ENCODE data around the gene POLL.
"Not testable (repeated sequence)": the region's sequence is repeated elsewhere in the genome, so short reads cannot be mapped to it uniquely, and the experiment has no call there.

The POLL gene

DNA sequence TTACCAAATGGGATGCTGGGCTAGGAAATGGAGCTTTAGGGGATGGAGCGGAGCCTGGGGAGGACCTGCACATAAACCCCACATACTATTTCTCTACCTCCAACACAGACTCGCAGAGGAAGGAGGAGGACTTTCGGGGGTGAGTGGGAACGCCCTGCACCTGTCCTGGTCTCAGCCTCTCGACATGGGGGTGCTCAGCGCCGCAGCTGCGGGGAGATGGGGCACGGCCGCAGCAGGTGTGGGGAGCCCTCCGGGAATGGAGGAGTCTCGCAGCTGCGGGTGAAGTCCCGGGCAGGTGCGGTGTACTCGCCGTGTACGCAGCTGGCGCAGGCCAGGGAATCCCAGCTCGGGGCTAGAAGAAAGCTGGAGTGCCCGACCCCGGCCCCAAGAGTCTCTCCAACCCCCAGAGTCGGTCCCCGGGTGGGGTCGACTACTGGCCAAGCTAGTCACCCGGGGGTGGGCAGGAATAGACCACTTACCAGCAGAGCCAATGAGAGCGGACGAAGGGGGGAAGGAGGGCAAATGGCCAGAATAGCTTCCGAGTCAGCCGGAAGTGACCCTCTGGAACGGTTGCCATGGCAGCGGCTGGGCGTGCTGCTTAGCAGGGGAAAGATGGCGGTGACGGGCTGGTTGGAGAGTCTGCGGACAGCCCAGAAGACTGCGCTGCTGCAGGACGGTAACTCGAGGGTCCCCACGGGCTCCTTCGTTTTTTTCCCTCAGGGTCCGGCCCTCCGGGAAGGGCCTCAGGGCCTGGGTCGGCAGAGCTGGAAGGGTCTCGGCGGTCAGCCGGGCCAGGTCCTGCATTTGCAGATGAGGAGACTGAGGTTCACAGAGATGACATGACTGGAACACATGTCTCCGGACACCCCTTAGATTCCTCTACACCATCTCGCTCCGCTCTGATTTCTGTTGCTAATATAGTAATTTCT, at the start of gene POLL, which contains the start of gene DPCD:
TSS of gene POLL (minus strand) at position 533 of the 929 bp plus-strand sequence. CDS start 897 bp downstream, outside the sequence.
TSS of gene DPCD (plus strand) at position 597 of the 929 bp plus-strand sequence. CDS start at position 613, 16 bp downstream.
- peaks cover 17 to 21% of the 10 kb centered on the region in 2 donors for H3K36me3 Mint-ChIP-seq
- peak within 1 kb of the TSS; percentile 96 to 99 for H3K4me3 Mint-ChIP-seq
- DNase-seq (peak; percentile 89), ATAC-seq (replicated peaks) (peak; percentile 99)
- peak within 1 kb of the TSS; percentile 92 for H3K27ac Mint-ChIP-seq
- no peaks in the 10 kb centered on the region for H3K27me3 Mint-ChIP-seq
- H3K4me1 Mint-ChIP-seq, result peaks cover 16 to 42% of the 10 kb centered on the region in 2 donors
- H3K9me3 Mint-ChIP-seq, result no peaks in the 10 kb centered on the region

DNA sequence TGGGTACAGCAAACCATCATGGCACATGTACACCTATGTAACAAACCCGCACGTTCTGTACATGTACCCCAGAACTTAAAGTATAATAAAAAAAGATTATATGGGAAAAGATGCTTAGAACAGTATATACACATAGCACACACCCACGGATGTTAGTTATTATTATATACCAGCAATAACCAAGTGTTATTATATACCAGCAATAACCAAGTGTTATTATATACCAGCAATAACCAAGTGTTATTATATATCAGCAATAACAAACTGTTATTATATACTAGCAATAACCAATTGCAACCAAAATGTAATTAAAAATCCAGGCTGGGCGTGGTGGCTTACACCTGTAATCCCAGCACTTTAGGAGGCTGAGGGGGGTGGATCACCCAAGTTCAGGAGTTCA, 45.5 kb upstream of the POLL start:
- DNase-seq; H3K9me3 Mint-ChIP-seq; H3K27me3 Mint-ChIP-seq; H3K4me3 Mint-ChIP-seq; H3K27ac Mint-ChIP-seq; H3K4me1 Mint-ChIP-seq; ATAC-seq (replicated peaks): not testable (repeated sequence)
- H3K36me3 Mint-ChIP-seq, result peaks cover 26 to 43% of the 10 kb centered on the region in 2 donors

DNA sequence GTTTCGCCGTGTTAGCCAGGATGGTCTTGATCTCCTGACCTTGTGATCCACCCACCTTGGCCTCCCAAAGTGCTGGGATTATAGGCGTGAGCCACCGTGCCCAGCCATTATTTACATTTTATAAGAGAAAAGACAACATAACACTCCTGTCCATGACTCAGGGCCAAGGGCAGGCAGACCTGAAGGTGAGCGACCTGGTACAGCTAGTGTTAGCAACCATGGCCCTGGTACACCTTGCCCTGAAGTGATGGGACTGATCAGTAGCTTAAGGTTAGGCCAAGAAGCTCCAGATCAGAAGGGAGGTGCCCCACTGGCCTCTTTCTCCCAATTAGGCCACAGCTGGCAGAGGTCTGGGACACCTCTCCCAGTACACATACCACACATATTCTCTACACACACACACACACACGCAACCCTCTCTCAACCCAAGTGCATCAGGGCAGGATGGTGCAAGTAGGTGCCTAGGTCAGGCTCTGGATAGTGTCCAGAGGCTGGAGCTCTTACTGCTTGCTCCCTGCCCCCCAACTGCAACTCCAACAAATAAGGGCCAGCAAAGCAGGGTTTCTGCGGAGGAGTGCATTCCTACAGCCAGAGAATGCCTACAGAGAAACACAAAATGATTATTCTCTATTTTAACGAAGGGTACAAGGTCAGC, 43.9 kb upstream of the POLL start:
- DNase-seq, result no peak
- ATAC-seq (replicated peaks), result no peak
- H3K27ac Mint-ChIP-seq, result peak overlapping the region; percentile 14
- peaks cover 16 to 48% of the 10 kb centered on the region in 2 donors for H3K36me3 Mint-ChIP-seq
- no peaks in the 10 kb centered on the region for H3K9me3 Mint-ChIP-seq
- H3K4me1 Mint-ChIP-seq, result peaks cover 5 to 10% of the 10 kb centered on the region in 2 donors
- no peak overlapping the region for H3K4me3 Mint-ChIP-seq
- H3K27me3 Mint-ChIP-seq, result no peaks in the 10 kb centered on the region

DNA sequence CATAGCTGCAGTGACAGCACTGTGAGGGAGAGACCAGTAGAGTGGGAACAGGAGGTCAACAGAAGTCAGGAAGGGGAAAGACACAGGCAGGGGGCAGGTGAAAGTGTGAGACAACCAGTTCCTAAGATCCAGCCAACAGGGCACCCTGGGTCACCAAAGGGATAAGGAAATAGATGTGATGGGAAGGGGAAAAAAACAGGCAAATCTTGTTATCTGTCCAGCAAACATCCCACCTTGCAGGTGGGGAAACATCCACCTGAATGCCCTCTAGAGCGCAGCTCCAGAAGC, 42.5 kb upstream of the POLL start:
- Mint-ChIP-seq H3K9me3 (no peaks in the 10 kb centered on the region), H3K4me1 (peaks cover 8 to 12% of the 10 kb centered on the region in 2 donors), H3K4me3 (no peak overlapping the region), H3K27me3 (no peaks in the 10 kb centered on the region), H3K36me3 (peaks cover 15 to 42% of the 10 kb centered on the region in 2 donors), H3K27ac (no peak overlapping the region)
- no peak for DNase-seq
- ATAC-seq (replicated peaks), result no peak

DNA sequence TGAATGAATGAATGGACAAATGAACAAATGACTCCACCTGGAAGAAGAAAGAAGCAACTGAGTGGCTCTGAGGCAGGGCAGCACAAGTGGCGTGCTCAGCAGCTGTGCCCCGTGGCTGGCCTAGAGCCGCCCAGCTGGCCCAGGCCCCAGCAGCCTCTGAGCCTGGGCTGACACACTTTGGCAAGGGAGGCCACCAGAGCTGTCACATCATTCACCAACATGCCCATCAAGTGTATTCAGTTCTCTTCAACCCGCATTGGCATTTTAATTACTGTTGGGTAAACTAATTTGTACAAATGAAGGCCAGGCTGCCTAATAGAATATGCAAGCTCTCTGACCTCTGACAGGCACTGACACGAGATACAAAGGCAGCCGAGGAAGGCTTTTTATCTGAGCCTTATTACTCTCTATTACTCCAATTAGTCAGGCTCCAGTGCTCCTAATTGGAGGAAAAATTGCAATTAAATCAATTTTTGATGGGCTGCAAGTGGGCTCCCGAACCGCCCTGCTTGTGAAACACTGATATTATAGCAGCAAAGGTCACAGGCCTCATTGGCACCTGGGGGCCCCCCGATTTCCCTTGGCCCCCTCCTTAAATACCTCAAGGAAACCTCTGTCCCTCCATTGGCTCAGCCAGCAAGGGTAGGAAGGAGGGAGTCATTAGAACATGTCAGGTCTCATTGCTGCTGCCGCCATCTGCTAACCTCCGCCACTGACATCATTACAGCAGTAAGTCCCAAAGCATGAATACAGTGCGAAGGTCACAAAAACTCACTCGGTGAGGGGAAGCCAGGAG, 42.0 kb upstream of the POLL start:
- Mint-ChIP-seq H3K36me3 (peaks cover 14 to 44% of the 10 kb centered on the region in 2 donors), H3K4me3 (no peak overlapping the region), H3K9me3 (no peaks in the 10 kb centered on the region), H3K4me1 (peaks cover 11 to 18% of the 10 kb centered on the region in 2 donors), H3K27me3 (no peaks in the 10 kb centered on the region), H3K27ac (no peak overlapping the region)
- no peak for ATAC-seq (replicated peaks)
- no peak for DNase-seq

DNA sequence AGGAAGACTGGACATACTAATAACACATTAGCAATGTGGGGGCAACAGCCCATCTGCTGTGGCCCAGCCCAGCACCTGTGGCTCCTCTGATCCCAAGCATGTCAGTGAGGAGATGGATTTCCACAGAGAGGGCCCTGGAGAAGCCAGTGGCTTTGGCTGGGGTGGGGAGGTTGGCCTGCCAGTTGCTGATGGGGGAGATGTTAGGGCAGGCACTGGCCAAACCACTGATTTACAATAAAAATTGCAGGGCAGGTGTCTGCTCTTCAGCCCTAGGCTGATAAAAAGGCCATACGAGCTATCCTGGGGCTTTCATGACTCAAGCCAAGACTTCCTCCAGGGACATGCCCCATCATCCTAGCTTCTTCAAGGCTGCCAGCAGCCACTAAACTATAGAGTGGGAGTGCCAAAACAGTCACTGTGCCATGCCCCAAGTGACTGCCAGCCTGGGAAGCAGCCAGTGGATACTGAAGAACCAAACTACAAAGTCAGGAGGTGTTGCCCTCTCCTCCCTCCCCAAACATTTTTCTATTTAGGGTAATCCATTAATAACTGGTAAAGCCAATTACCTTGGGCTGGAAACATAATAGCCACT, 37.9 kb upstream of the POLL start:
- H3K27ac Mint-ChIP-seq, result no peak overlapping the region
- ATAC-seq (replicated peaks), result no peak
- H3K9me3 Mint-ChIP-seq, result no peaks in the 10 kb centered on the region
- DNase-seq, result no peak
- peaks cover 37 to 66% of the 10 kb centered on the region in 2 donors for H3K36me3 Mint-ChIP-seq
- H3K27me3 Mint-ChIP-seq, result no peaks in the 10 kb centered on the region
- no peak overlapping the region for H3K4me3 Mint-ChIP-seq
- peaks cover 17 to 25% of the 10 kb centered on the region in 2 donors for H3K4me1 Mint-ChIP-seq

DNA sequence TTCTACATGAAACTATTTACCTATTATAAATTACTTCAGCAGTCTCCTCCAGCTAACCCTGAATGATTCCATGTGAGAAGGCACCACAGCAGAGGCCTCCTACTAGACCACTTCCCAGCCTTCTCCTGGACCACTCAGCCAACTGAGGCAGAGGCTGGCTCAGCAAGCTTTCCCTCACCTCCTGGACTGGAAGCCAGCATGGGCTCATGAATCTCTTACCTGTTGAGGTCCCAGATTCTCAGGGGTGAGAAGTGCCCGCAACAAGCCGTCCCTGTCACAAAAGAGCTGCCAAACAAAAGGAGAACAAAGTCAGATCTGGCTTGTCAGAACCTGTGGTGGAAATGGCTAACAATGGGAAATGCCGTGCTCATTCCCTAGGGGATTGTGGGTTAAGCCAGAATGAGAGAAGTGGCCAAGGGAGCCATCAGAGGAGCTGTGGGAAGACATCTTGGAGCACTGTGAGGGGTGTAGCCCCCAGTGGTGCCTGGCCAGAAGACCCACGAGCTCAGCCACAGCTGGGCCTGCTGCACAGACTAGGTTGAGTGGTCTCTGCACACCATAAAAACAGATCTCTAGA, 36.6 kb upstream of the POLL start:
- no peaks in the 10 kb centered on the region for H3K27me3 Mint-ChIP-seq
- no peak overlapping the region for H3K4me3 Mint-ChIP-seq
- ATAC-seq (replicated peaks) (peak; percentile 71 to 72), DNase-seq (peak; percentile 24)
- peak overlapping the region; percentile 49 for H3K27ac Mint-ChIP-seq
- no peaks in the 10 kb centered on the region for H3K9me3 Mint-ChIP-seq
- peaks cover 15 to 28% of the 10 kb centered on the region in 2 donors for H3K4me1 Mint-ChIP-seq
- H3K36me3 Mint-ChIP-seq, result peaks cover 32 to 68% of the 10 kb centered on the region in 2 donors

DNA sequence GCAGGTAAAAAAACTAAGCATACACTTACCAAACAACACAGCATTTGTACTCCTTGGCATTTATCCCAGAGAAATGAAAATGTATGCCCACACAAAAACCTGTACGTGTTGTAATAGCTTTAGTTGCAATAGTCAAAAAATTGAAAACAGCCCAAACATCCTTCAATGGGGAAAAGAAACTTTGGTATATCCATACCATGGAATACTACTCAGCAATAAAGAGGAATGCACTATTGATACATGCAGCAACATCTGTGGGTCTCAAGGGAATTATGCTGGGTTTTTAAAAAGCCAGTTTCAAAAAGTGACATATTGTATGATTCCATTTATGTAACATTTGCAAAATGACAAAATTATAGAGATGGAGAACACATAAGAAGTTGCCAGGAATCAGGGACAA, 35.5 kb upstream of the POLL start:
- Mint-ChIP-seq H3K27ac (peak overlapping the region; percentile 42), H3K4me1 (peaks cover 18 to 39% of the 10 kb centered on the region in 2 donors), H3K27me3 (no peaks in the 10 kb centered on the region), H3K4me3 (no peak overlapping the region), H3K9me3 (no peaks in the 10 kb centered on the region), H3K36me3 (peaks cover 41 to 70% of the 10 kb centered on the region in 2 donors)
- DNase-seq, result no peak
- ATAC-seq (replicated peaks), result no peak

DNA sequence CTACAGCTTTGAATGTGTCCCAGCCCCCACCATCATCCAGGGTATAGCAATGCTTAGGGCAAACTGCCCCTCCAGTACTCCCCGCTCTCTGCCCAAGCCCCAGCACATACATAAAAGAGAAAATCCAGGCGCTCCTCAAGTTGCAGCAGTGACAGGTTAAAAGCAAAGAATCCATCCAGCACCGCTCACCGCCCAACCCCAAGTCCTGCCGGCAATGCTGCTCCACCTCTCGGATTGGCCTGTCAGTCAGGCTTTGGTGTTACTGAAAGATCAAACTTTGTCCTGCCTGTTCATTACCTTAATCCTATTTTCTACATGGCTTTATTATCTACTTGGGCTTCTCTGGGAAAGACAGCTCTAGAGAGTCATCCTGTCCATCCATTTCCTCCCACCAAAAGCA, 31.9 kb upstream of the POLL start:
- Mint-ChIP-seq H3K27me3 (no peaks in the 10 kb centered on the region), H3K9me3 (no peaks in the 10 kb centered on the region), H3K36me3 (peaks cover 40 to 71% of the 10 kb centered on the region in 2 donors), H3K27ac (peak overlapping the region; percentile 56), H3K4me1 (peaks cover 25 to 41% of the 10 kb centered on the region in 2 donors), H3K4me3 (no peak overlapping the region)
- DNase-seq (no peak), ATAC-seq (replicated peaks) (no peak)

DNA sequence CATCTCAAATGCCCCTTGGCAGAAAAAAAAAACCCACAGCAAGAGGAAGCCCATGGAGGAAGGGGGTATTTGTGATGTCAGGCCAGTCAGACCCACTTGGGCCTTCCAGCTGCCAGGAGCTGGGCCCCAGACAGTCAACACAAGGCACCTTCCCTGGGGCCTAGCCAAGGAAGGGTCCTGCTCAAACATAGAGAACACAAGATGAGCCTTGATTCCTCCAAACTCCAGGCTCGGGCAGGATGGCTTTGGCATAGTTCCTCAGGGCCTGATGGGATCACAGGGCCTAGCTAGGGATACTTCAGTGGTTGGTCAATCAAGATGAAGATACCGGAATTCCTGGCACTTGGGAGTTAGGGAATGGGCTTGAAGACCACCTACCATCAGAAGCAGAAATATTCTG, 30.8 kb upstream of the POLL start:
- Mint-ChIP-seq H3K4me3 (no peak overlapping the region), H3K27me3 (no peaks in the 10 kb centered on the region), H3K36me3 (peaks cover 39 to 64% of the 10 kb centered on the region in 2 donors), H3K4me1 (peaks cover 20 to 33% of the 10 kb centered on the region in 2 donors), H3K27ac (peak overlapping the region; percentile 81), H3K9me3 (no peaks in the 10 kb centered on the region)
- no peak for DNase-seq
- no peak for ATAC-seq (replicated peaks)

DNA sequence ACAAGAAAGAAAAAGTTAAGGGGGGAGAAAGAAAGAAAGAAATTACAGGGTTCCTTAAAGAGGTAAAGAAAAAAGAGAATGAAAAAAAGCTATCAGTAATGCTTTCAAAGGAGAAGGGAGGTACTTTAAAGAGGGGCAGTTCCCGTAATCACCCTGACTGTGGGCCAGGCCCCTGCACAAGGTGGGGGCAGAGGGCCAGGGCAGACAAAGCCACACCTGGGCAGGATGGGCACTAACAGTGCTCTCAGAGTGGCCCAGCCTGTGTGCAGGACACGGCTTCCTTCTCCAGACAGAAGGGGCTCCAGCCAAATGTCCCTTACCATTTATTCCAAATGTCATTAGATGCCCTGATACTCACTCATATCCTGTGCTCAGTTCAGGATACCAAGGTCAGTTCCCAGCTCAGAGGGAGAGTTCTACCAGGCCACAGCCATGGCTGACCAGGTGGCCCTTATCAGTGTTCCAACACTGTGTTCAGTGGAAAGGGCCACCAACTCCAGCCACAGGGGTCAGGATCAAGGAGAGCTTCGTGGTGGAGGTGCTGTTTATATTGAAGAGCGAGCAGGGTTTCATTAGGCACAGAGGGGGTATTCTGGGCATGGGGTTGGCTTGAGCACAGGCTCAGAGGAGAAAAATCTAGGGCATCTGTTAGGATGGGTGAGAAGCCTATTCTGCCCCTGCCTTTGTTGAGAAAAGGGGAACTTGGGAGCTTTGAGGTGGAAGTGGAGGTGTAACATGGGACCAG, 29.9 kb upstream of the POLL start:
- peak overlapping the region; percentile 70 for H3K27ac Mint-ChIP-seq
- no peaks in the 10 kb centered on the region for H3K9me3 Mint-ChIP-seq
- ATAC-seq (replicated peaks) (peak; percentile 69), DNase-seq (no peak)
- no peaks in the 10 kb centered on the region for H3K27me3 Mint-ChIP-seq
- H3K4me3 Mint-ChIP-seq, result peak overlapping the region in 1 of 2 donors; percentile 5
- H3K4me1 Mint-ChIP-seq, result peaks cover 20 to 30% of the 10 kb centered on the region in 2 donors
- H3K36me3 Mint-ChIP-seq, result peaks cover 35 to 58% of the 10 kb centered on the region in 2 donors

DNA sequence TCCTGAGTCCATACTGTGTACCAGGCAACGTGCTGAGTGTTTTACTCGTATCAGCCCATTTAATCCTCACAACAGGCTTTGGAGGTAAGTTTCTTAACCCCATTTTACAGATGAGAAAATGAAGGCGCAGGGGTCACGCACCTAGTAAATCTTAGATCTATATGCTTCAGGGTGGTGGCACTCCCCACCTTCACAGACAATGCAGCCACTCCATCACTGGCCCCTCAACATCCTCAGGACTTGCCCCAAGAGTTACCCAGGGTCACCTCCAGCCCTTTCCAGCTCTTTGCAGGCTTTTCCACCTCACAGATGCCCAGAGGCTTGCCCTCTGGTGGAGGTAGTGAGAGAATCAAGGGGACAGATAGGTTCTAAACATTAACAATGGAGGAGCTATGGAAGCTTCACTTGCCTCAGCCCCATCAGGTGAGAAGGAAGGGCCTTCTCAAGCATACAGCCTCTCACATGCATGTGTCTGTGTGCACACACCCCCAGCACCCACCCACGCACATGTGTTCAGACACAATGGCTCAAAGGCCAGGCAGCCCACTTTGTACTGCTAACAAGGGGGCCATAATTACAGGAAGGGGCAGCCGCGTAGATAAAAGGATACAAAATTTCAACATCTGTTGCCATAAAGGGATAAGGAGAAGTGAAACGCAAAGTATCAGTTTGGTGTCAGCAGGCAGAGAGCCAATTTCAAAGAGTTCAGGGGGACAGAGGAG, 29.2 kb upstream of the POLL start:
- Mint-ChIP-seq H3K4me3 (peak overlapping the region in 1 of 2 donors; percentile 5), H3K27me3 (no peaks in the 10 kb centered on the region), H3K9me3 (no peaks in the 10 kb centered on the region), H3K27ac (peak overlapping the region; percentile 59), H3K36me3 (peaks cover 33 to 54% of the 10 kb centered on the region in 2 donors), H3K4me1 (peaks cover 20 to 30% of the 10 kb centered on the region in 2 donors)
- ATAC-seq (replicated peaks) (peak; percentile 77), DNase-seq (peak; percentile 9)

Data from stimulated activated naive B cell treated with anti-CD40 and anti-IgM and Interleukin-4, amounts not matched to agents 10 μg/mL and 1 μg/mL and 100 μg/mL, for 72 hours (primary cell).